ENCODE results near the gene CMA1.
"Not testable (repeated sequence)": the region's sequence is repeated elsewhere in the genome, so short reads cannot be mapped to it uniquely, and the experiment has no call there.

CMA1 gene, protein sequence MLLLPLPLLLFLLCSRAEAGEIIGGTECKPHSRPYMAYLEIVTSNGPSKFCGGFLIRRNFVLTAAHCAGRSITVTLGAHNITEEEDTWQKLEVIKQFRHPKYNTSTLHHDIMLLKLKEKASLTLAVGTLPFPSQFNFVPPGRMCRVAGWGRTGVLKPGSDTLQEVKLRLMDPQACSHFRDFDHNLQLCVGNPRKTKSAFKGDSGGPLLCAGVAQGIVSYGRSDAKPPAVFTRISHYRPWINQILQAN

DNA sequence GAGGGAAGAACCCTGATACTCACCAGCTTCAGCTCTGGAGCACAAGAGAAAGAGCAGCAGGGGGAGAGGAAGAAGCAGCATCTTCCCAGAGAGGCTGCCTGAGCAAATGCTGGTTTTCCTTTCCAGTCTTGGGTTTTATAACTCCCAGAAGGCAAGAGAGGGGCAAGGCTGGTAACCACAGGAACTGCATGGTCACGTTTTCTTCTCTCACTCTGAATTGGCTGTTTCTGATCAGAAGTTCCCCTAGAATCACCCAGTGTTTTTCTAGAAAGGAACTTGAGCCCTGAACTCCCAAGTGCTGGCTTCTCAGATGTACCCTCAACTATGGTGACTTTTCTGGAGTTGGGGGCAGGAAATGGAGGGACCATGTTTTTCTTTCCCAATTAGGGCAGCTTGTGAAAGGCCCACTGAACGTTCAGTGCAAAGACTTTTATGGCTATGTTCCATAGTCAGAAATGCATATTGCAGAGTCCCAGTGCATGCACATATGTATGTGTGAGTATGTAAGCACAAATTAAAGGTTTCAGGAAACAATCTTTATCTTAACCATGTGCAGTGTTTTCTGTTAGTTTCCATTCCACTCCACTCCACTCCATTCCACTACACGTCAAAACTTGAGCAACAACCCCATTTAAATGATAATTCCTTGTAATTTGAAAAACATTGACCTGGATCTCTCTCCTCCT is at the start of gene CMA1:
Gene CMA1, minus strand, starts transcription at position 111 of the 686 bp plus-strand sequence. Its CDS starts 30 bp downstream, at position 81.
- no peak for DNase-seq

DNA sequence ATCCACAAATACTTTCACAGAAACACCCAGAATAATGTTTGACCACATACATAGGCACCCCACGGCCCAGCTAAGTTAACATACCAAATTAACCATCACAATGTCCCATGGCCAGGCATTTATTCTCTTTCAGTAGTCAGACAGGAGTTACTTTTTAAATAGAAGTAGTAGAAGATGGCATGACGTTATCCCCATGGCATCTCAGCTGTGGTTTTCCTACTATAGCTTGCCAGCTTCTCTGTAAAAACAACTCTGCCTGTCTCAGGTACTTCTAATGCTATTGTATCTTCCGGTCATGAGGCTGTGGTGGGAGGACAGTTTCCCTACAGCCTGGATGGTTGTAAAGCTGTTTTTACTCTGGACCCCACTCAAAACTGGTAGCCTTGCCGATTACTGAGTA is 48.7 kb upstream of the CMA1 start:
- no peak for DNase-seq

DNA sequence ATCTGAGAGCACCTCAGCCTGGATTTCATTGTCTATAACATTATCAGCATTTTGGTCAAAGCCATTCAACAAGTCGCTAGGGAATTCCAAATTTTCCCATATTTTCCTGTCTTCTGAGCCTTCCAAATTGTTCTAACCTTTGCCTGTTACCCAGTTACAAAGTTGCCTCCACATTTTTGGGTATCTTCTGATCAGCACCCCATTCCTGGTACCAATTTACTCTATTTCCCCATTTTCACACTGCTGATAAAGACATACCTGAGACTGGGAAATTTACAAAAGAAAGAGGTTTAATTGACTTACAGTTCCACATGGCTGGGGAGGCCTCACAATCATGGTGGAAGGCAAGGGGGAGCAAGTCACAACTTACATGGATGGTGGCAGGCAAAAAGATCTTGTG is 41.0 kb upstream of the CMA1 start:
- not testable (repeated sequence) for DNase-seq

DNA sequence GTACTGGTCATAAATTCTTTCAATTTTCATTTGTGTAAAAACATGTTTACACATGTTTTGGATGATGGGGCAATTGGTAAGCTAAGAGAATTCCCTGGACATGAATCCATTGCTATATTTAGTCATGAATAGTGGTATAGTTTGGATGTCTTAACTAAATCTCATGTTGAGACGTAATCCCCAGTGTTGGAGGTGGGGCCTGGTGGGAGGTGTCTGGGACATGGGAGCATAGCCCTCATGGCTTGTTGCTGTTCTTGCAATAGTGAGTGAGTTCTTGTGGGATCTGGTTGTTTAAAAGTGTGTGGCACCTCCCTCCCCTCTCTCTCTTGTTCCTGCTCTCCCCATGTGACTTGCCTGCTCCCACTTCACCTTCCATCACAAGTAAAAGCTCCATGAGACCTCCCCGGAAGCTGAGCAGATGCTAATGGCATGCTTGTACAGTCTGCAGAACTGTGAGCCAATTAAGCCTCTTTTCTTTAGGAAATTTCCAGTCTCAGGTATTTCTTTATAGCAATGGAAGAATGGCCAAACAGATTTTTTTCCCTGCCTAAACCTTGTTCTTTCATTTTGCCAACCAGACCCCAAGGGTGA is 34.4 kb upstream of the CMA1 start:
- DNase-seq, result no peak

DNA sequence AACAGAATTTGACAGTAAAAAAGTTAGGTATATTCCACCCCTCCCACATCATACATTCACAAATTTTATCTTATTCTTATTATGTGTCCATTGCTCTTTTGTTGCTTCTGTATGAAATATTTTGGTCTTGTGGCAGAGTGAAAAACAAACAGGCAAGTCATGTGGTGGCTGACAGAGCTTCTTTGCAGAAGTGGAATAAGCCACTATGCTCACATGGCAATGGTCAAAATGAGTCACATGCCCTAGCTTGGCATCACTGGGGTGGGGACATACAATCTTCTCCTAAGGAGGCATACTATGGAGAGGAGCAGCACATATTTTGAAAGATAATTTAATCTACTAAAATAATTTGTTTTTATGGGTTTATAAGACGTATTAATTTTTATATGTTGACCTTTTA is 27.7 kb upstream of the CMA1 start:
- no peak for DNase-seq

DNA sequence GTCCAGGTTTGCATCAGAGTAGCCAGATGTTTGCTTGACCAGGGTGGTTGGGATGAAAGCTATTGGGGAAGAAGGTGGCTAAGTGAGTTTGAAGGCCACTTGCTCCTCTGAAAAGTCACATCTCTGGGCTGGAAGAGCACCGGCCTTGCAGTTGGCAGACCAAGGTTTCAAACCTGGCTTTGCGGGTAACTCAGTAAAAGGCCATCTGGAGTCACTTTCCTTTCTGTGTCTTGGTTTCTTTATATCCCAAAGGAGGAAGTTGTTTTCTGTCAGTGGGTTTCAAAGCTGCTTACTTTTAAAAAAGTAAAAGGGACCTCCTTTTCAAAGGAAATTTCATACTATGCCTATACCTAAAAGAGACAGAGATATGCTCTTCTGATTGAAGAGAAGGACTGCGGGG is 26.2 kb upstream of the CMA1 start:
- no peak for DNase-seq

DNA sequence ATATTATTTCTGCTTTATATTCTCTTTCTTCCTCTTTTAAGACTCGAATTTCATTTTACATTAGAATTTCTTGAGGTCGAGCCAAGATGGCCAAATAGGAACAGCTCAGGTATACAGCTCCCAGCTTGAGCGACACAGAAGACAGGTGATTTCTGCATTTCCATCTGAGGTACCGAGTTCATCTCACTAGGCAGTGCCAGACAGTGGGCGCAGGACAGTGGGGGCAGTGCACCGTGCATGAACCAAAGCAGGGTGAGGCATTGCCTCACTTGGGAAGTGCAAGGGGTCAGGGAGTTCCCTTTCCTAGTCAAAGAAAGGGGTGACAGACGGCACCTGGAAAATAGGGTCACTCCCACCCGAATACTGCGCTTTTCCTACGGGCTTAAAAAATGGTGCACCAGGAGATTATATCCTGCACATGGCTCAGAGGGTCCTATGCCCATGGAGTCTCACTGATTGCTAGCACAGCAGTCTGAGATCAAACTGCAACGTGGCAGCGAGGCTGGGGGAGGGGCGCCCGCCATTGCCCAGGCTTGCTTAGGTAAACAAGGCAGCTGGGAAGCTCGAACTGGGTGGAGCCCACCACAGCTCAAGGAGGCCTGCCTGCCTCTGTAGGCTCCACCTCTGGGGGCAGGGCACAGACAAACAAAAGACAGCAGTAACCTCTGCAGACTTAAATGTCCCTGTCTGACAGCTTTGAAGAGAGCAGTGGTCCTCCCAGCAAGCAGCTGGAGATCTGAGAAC is 18.0 kb upstream of the CMA1 start:
- not testable (repeated sequence) for DNase-seq

DNA sequence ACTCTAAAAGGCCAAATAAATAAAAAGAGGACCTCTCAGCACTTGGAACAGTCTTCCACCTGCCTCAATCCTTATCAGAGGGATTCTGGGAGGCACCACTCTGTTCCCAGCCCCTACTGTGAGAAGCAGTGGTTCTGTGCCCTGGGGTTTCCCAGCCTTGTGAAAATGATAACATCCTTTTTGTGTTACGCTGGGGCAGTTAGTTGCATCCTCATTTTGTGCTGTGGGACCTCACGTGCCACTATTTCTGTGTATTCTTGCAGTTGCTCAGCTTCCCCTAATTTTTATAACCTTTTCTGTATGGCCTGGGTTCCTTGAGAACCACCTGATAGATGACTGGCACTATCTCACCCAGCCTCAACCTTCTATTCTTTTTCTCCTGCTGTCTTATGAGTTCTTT is 10.8 kb upstream of the CMA1 start:
- DNase-seq, result no peak

DNA sequence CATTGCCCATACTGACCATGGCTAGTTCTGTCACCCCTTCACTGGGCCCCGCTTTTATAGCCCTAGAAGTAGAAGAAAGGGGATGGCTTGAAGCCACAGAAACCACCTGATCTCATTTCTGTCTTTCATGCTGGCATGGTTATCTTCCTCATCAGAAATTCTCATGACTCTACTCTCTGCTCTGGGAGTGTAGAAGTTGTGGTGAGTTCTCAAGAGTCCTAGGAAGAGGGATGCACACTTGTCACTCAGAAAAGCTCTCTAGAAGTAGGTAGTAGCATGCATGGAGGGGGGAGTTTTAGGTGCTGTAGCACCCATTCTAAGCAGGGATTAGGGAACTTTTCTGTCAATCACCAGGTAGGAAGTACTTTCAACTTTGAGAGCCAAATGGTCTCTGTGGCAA is 6.1 kb upstream of the CMA1 start:
- no peak for DNase-seq

DNA sequence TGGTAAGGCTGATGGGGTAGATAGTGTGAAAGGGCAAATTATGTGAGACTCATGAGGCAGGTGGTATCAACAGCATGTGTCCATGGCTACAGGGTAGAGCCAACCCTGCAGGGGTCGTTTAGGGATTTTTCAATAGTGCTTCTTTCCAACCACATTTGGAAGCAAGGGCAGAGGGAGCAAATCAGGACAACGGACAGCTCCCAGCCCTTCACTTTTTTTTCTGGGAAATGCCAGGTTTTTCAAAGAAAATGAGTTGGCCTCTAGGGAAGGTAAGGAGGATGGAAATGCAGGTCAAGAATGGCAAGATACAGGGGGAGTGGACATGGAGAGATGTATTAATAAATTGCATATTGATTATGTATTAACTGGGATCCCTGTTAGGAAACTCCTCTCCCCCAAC is 4.9 kb upstream of the CMA1 start:
- no peak for DNase-seq

DNA sequence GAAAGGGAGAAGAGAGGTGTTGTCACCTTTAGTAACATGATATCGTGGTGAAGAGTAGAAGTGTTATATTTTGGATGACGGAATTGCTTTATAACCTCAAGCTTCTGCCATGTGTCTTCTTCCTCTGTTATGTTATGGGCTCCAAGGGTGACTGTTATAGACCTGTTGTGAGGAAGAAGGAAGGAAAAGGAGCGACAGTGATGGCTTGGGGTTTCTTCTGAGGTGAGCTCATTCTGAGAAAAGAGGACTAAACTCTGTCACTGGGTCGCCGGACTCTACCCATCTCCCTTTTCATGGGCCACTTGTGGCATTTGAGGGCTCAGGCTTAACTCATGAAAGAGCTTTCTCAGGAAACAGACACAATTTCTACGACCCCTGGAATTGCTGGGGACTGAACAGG is 1.6 kb downstream of the CMA1 start:
- no peak for DNase-seq

DNA sequence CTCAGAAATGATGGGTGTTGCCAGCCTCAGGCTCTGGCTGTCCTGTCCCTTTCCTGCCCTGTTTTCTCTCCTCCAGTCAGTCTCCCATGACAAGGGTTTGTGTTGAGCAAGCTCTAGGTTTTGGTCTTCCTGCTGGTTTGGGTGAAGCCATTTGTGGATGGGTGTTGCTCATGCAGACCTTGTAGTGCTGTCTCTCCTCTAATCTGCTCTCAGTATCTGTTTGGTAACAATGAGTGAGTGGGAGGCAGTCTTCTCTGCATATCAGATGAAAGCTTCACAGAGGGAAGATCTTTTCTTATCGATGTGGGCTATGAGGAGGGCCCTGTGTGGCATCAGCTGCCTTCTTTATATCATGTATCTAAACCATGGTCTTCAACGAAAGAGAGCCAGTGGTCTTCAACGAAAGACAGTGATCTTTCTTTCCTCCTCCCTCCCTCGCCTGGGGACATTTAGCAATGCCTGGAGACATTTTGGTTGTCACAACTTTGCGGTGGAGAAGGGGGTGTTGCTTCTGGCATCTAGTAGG is 3.6 kb downstream of the CMA1 start:
- DNase-seq, result no peak

DNA sequence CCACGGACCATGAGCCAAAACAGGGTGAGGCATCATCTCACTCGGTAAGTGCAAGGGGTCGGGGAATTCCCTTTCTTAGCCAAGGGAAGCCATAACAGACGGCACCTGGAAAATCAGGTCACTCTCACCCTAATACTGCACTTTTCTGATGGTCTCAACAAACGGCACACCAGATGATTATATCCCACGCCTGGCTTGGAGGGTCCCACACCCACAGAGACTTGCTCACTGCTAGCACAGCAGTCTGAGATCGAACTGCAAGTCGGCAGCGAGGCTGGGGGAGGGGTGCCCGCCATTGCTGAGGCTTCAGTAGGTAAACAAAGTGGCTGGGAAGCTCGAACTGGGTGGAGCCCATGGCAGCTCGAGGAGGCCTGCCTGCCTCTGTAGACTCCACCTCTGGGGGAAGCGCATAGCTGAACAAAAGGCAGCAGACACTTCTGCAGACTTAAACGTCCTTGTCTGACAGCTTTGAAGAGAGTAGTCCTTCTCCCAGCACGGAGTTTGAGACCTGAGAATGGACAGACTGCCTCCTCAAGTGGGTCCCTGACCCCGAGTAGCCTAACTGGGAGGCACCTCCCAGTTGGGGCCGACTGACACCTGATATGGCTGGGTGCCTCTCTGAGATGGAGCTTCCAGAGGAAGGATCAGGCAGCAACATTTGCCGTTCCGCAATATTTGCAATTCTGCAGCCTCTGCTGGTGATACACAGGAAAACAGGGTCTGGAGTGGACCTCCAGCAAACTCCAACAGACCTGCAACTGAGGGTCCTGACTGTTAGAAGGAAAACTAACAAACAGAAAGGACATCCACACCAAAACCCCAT is 16.3 kb downstream of the CMA1 start:
- not testable (repeated sequence) for DNase-seq

DNA sequence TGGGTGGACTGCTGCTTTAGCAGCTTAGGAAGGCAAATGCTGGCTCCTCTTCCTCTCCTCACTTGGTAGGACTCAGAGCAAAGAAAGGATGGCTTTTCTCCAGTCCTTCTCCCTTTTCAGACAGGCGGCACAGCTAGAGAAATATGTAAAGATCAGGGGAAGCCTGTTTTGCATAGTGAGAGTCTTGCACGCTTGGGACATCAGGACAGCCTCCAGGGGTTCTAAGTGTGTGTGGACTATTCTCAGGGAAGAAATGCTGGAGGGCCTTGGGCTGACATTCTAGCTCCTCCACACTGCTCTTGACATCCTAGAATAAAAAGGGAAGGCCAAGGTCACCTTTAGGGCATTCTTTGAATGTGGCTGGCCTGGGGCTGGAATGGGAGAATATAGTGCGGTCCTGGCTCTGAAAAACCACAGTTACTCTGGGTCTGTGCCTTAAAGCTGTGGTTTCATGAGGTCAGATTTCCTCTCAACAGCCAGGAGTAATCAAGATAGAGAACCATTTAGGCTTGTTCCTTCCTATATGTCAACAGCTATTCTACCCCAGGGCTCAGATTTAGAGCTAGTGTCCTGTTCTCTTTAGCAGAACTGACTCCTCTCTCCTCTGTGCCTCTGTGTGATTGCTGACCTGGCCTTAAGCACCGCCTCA is 24.3 kb downstream of the CMA1 start:
- DNase-seq, result no peak

DNA sequence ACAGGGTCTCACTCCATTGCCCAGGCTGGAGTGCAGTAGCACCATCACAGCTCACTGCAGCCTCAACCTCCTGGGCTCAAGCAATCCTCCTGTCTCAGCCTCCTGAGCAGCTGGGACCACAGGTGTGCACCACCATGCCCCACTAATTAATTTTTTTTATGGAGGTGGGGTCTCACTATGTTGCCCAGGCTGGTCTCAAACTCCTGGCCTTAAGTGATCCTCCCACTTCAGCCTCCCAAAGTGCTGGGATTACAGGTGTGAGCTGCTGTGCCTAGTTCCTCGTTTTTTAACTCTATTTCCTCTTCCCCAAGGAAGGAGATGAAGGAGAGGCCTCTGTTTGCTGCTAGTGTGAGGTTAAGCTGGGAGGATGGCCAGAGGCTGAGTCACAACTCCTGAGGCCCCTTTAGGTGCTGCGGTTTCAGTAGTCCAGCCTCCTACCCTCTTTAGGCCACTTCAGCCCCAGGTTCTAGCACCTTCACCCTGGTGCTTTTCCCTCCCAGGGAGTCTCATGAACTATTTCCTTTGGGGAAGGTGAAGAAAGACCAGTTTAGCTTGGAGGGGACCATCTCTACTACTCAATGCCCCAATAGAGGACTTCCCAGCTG is 25.3 kb downstream of the CMA1 start:
- not testable (repeated sequence) for DNase-seq

DNA sequence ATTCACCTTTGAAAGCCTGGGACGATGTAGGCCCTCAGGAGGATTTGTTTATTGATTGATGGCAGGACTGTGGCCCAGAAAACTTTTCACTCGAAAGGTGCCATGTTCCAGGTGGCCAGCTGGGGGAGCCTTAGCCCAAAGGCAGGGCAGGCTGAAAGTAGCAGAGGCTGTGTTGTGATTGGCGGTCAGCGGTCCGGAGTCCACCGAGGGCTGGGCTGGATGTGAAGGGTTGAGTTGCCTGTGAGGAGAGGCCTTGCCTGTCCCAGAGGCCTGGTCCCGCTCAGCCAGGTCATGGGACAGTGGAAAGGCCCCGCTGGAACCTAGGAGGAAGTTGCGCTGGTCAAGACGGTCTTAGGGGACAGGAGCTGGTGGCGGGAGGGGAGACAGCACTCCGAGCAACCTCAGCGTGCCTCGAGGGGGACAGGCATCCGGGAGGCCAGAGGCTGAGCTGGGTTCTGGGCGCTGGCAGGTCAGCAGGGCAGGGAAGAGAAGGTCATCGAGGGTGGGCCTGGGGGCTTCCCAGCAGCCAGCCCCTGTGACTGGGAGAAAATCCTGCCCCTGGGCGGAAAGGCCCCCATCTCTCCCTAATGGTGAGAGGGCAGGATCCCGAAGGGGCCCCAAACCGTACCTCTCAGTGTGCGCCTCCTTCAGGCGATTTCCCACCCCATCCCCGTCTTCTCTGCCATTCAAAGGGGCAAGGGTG is 26.3 kb downstream of the CMA1 start:
- no peak for DNase-seq

DNA sequence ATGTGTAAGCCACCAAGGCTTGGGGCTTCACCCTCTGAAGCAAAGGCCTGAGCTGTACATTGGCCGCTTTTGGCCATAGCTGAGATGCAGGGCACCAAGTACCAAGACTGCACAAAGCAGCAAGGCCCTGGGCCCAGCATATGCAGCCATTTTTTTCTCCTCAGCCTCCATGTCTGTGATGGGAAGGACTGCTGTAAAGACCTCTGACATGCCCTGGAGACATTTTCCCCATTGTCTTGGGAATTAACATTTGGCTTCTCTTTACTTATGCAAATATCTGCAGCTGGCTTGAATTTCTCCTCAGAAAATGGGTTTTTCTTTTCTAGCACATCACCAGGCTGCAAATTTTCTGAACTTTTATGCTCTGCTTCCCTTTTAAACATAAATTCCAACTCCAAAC is 28.1 kb downstream of the CMA1 start:
- DNase-seq, result not testable (repeated sequence)

DNA sequence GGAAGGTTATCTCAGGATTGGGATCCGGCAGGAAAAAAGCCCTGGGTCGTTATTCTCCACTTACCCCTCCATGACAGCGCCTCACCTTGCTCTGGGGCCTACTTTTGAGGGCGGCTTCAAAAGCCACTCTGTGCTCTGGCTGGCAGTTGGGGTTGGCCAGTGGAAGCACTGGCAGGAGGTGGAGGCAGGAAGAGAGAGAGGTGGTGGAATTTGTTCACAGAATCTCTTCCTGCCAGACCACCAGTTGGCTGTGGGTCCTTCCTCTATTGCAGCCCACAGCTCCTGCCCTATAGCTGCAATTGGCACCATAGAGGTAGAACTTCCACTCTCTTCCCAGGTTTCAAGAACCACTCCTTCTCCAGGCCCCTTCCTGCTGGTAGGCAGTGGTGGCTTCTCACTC is 32.8 kb downstream of the CMA1 start:
- no peak for DNase-seq

DNA sequence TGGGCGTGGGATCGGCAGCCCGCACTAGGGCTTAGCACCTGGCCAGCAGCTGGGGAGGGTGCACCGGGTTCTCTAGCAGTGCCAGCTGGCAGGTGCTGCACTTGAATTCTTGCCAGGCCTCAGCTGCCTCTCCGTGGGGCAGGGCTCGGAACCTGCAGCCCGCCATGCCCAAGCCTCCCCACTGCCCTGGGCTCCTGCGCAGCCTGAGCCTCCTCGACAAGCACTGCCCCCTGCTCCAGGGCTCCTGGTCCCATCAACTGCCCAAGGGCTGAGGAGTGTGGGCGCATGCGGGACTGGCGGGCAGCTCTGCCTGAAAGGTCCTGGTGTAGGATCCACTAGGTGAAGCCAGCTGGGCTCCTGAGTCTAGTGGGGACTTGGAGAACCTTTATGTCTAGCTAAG is 34.9 kb downstream of the CMA1 start:
- DNase-seq, result no peak

DNA sequence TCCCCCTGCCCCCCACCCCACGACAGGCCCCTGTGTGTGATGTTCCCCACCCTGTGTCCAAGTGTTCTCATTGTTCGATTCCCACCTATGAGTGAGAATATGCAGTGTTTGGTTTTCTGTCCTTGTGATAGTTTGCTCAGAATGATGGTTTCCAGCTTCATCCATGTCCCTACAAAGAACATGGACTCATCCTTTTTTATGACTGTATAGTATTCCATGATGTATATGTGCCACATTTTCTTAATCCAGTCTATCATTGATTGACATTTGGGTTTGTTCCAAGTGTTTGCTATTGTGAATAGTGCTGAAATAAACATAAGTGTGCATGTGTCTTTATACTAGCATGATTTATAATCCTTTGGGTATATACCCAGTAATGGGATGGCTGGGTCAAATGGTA is 37.6 kb downstream of the CMA1 start:
- not testable (repeated sequence) for DNase-seq

DNA sequence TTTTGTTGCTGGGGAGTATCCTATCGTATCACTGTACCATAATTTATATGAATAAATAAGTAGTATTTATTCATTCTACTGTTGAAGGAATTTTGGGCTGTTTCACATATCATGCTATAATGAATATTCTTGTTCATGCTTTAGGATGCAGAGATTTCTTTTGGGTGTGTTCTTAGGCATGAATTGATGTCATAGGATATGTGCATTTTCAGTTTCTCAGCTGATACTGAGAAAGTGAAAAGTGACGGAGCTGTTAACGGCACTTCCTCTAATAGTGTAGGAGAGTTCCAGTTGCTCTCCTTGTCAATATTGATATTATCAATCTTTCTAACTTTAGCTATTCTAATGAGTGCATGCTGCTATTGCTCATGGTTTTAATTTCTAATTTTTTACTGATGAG is 42.3 kb downstream of the CMA1 start:
- no peak for DNase-seq
